Heart left ventricle (tissue), 13 donors: Measurements from ENCODE around the gene IPCEF1.

Experiments
- CTCF ChIP-seq, 12 donors: fragments of 200-600 bp; sonication (generic) in 4 of 12; IDR thresholded peaks; one replicate each; pipeline versions ENCODE4 v1.5.0 to v1.8.0; 2018 to 2022; ENCODE audit warnings: antibody characterized with exemption in 12 of 12, mild to moderate bottlenecking in 5 of 12
- POLR2A ChIP-seq, 2 donors: fragments of 450-650 bp; IDR thresholded peaks; one replicate each; pipeline ENCODE4 v1.6.1; 2017; ENCODE audit warnings: antibody characterized with exemption in 2 of 2, mild to moderate bottlenecking in 2 of 2, moderate library complexity in 2 of 2
- donor health status: ischemic (EF 13 %, LVEDD 7.1; RV severe dilation, severe dysfunction).
- donor health status: DM: no; HTN: yes; CAD: no.
- donor health status: DM: no; HTN: no; CAD: no.
- donor health status: ischemic (EF 25% LVEDD 6.9; RV normal size, moderate dysfunction).
- donor health status: ischemic (EF 25% LVEDD 5.7; RV mildly dilated, moderate dysfunction).
- donor health status: ischemic (EF 35%, LVEDD 5.7; RV mildly dilated, moderate dysfunction).
- donor health status: nonischemic (EF 11% LVEDD 7.7; RV severe dilation, severe dysfunction).
- donor health status: DM: yes; HTN: yes; CAD: no.
- donor health status: PGD.
- donor health status: ischemic (EF 29% LVEDD 5.4; RV normal size, mild dysfunction).
- donor health status: nonischemic (EF 23%, LVEDD 6.1; RV moderate dilation, normal function).

GRCh38 chr6:154325142-154325541 lies 31.5 kb downstream of the IPCEF1 start:
- TF ChIP-seq CTCF (IDR thresholded peaks at IDR 0.05) (no peak), POLR2A (IDR thresholded peaks at IDR 0.05) (no peak)
